Measurements from ENCODE around the gene NOVA1.

Gene NOVA1

DNA sequence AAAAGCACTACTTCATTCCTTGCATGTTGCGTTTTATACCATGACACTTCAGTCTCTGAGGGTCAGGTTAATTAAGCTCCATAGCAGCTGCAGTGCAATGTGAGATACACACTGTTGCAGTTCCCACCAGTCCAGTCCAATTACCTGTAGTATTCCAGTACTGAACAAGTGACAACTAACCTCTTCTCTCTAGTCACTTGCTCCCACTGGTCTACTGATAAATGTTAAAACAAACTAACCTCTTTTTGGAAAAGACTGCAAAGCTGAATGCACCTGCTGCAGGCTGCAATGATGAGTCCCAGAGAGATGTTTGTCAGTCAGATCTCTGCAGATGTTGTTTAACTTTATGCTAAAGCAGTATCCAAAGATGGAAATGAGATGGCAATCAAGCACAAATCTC is 7.9 kb downstream of the NOVA1 start:
- no peaks in the 10 kb centered on the region for H3K36me3 ChIP-seq (ENCODE audit: insufficient read depth, low read length)
- H3K27ac ChIP-seq (ENCODE audit: low read depth, low read length): no peak overlapping the region
- no peaks in the 10 kb centered on the region for H3K9me3 ChIP-seq (ENCODE audit: low read length)
- H3K27me3 ChIP-seq (ENCODE audit: control insufficient read depth in 1 of 2, insufficient read depth in 2 of 2, low read length in 2 of 2): no peaks in the 10 kb centered on the region
- peaks cover 16% of the 10 kb centered on the region for H3K4me1 ChIP-seq (ENCODE audit: insufficient read depth, low read length)
- H3K4me3 ChIP-seq (ENCODE audit: low read depth in 1 of 2, low read length in 2 of 2): no peak overlapping the region
- no peak overlapping the region for H3K9ac ChIP-seq (ENCODE audit: low read length)

DNA sequence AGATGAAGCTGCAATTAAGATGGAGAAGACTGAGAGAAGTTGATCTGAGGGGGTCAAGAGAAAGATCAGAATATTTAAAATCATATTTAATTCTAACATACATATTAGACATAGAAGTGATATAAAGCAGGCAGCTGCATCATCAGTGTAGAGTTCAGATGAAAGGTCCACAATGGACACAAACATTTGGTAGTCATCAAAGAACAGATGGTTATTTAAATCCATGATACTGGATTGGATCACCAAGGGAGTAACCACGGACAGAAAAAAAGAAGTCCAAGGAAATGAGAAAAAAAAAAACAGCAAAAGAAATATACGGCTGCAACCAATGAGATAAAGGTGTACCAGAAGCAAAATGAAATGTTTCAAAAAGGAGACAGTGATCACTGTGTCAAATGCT is 20.1 kb downstream of the NOVA1 start:
- H3K9ac ChIP-seq (ENCODE audit: low read length): no peak overlapping the region
- no peak overlapping the region for H3K27ac ChIP-seq (ENCODE audit: low read depth, low read length)
- H3K4me3 ChIP-seq (ENCODE audit: low read depth in 1 of 2, low read length in 2 of 2): no peak overlapping the region

DNA sequence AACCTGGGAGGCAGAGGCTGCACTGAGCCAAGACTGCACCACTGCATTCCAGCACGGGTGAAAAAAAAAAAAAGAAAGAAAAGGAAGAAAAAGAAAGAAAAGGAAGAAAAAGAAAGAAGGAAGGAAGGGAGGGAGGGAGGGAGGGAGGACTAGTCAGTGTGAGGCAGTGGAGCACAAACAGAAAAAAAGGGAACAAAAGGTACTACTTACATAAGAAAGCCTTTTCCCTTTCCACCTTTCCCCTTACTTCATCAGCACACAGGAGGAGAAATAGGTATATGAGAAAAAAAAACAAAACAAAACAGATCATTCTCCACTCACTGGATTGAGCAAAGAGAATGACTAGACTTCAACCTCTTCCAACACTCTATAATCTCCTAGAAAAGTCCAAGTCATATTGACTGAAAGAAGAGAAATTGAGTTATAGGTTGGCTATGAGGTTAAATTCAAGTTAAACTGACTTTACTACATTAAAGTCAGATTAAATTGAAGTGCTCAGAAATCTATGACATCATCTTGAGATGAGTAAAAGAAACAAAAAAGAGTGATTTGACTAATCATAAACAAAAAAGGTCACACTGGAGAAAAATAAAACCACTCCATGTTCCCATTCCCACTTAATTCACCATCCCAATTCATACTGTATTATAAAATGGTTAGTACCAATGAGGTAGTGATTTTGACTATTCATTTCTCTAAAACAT is 43.6 kb downstream of the NOVA1 start:
- H3K9ac ChIP-seq (ENCODE audit: low read length): no peak overlapping the region
- H3K27me3 ChIP-seq (ENCODE audit: control insufficient read depth in 1 of 2, insufficient read depth in 2 of 2, low read length in 2 of 2): no peaks in the 10 kb centered on the region
- H3K36me3 ChIP-seq (ENCODE audit: insufficient read depth, low read length): no peaks in the 10 kb centered on the region
- H3K27ac ChIP-seq (ENCODE audit: low read depth, low read length): no peak overlapping the region
- H3K4me1 ChIP-seq (ENCODE audit: insufficient read depth, low read length): no peaks in the 10 kb centered on the region
- H3K9me3 ChIP-seq (ENCODE audit: low read length): no peaks in the 10 kb centered on the region
- H3K4me3 ChIP-seq (ENCODE audit: low read depth in 1 of 2, low read length in 2 of 2): no peak overlapping the region

More for the DNA sequence above, 20.1 kb downstream of the NOVA1 start:
- H3K36me3 ChIP-seq (ENCODE audit: insufficient read depth, low read length): no peaks in the 10 kb centered on the region
- no peaks in the 10 kb centered on the region for H3K9me3 ChIP-seq (ENCODE audit: low read length)
- H3K4me1 ChIP-seq (ENCODE audit: insufficient read depth, low read length): no peaks in the 10 kb centered on the region
- H3K27me3 ChIP-seq (ENCODE audit: control insufficient read depth in 1 of 2, insufficient read depth in 2 of 2, low read length in 2 of 2): no peaks in the 10 kb centered on the region

DNA sequence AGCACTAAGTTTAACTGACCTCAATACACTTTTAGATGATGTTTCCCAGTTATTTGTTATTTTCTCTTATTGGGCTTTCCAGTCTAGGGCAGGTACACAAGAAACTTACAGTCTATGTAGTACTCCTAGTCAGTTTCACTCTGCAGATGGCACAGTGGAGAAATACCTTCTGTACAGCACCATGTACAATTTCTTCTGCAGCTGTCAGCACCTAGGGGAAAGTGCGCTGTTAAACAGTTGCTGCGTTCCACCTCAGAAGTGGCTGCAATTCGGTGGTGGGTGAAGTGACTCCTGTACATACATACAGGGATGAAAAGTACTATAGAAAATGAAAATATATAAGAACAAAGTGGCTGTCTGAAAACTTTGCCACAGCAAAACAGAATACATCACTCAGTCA is 48.3 kb downstream of the NOVA1 start:
- no peaks in the 10 kb centered on the region for H3K9me3 ChIP-seq (ENCODE audit: low read length)
- H3K4me3 ChIP-seq (ENCODE audit: low read depth in 1 of 2, low read length in 2 of 2): no peak overlapping the region
- H3K27ac ChIP-seq (ENCODE audit: low read depth, low read length): no peak overlapping the region
- no peaks in the 10 kb centered on the region for H3K36me3 ChIP-seq (ENCODE audit: insufficient read depth, low read length)
- H3K9ac ChIP-seq (ENCODE audit: low read length): no peak overlapping the region
- H3K27me3 ChIP-seq (ENCODE audit: control insufficient read depth in 1 of 2, insufficient read depth in 2 of 2, low read length in 2 of 2): no peaks in the 10 kb centered on the region
- H3K4me1 ChIP-seq (ENCODE audit: insufficient read depth, low read length): no peaks in the 10 kb centered on the region

DNA sequence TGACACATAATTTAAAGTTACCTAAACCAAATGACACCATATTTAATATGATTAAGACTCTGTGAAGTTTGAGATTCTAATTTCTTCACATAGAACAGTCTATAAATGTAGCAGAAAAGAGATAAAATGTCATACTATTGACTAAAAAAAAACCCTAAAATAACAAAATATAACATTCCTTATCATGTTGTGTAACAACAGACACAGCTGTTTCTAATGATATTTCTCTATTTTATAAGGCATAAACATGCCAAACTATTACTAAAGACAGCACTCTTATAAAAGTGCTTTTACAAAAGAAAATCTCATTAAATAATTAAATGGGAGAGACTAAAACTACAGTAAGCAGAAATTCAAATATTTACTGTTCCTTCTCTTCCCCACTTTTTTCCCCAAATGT is 49.4 kb downstream of the NOVA1 start:
- Histone ChIP-seq H3K4me3 (ENCODE audit: low read depth in 1 of 2, low read length in 2 of 2) (no peak overlapping the region), H3K27ac (ENCODE audit: low read depth, low read length) (no peak overlapping the region), H3K36me3 (ENCODE audit: insufficient read depth, low read length) (no peaks in the 10 kb centered on the region), H3K27me3 (ENCODE audit: control insufficient read depth in 1 of 2, insufficient read depth in 2 of 2, low read length in 2 of 2) (no peaks in the 10 kb centered on the region), H3K4me1 (ENCODE audit: insufficient read depth, low read length) (no peaks in the 10 kb centered on the region), H3K9ac (ENCODE audit: low read length) (no peak overlapping the region), H3K9me3 (ENCODE audit: low read length) (no peaks in the 10 kb centered on the region)

DNA sequence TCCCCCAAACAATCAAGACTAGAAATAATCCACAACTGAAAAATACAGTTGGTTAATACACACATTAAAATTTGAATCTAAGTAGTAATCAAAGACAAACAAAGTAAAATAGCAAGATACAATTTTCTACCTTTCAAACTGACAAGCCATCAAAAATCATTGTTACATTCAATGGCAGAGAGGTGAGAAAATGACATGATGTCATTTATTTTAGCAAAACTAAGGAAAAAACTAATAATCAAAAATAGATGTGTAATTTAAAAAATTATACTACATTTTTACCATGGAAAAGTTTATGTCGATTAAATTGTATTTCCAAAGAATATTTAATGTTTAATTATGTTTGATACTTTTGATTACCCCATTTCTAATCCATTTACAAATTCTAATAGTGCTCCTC is 59.7 kb downstream of the NOVA1 start:
- Histone ChIP-seq H3K36me3 (ENCODE audit: insufficient read depth, low read length) (no peaks in the 10 kb centered on the region), H3K27ac (ENCODE audit: low read depth, low read length) (no peak overlapping the region), H3K9me3 (ENCODE audit: low read length) (no peaks in the 10 kb centered on the region), H3K4me1 (ENCODE audit: insufficient read depth, low read length) (no peaks in the 10 kb centered on the region), H3K4me3 (ENCODE audit: low read depth in 1 of 2, low read length in 2 of 2) (no peak overlapping the region), H3K27me3 (ENCODE audit: control insufficient read depth in 1 of 2, insufficient read depth in 2 of 2, low read length in 2 of 2) (no peaks in the 10 kb centered on the region), H3K9ac (ENCODE audit: low read length) (no peak overlapping the region)

DNA sequence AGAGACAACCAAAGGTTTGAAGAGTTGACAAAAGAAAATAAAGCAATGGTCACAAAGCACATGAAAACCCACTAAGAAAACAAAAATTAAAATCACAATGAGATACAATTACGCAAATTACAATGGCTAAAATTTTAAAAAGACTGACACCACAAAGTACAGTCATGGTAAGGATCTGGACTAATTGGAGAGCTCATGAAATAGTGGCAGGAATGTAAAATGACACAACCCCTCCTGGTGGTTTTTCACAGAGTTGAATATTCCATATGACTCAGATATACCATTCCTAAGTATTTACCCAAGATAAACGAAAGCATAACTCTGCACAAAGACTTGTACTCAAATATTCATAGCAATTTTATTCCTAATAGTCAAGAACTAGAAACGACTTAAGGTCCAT is 65.9 kb downstream of the NOVA1 start:
- Histone ChIP-seq H3K4me3 (ENCODE audit: low read depth in 1 of 2, low read length in 2 of 2) (no peak overlapping the region), H3K4me1 (ENCODE audit: insufficient read depth, low read length) (peaks cover 22% of the 10 kb centered on the region), H3K27ac (ENCODE audit: low read depth, low read length) (no peak overlapping the region), H3K36me3 (ENCODE audit: insufficient read depth, low read length) (no peaks in the 10 kb centered on the region), H3K9ac (ENCODE audit: low read length) (no peak overlapping the region), H3K9me3 (ENCODE audit: low read length) (no peaks in the 10 kb centered on the region), H3K27me3 (ENCODE audit: control insufficient read depth in 1 of 2, insufficient read depth in 2 of 2, low read length in 2 of 2) (no peaks in the 10 kb centered on the region)

DNA sequence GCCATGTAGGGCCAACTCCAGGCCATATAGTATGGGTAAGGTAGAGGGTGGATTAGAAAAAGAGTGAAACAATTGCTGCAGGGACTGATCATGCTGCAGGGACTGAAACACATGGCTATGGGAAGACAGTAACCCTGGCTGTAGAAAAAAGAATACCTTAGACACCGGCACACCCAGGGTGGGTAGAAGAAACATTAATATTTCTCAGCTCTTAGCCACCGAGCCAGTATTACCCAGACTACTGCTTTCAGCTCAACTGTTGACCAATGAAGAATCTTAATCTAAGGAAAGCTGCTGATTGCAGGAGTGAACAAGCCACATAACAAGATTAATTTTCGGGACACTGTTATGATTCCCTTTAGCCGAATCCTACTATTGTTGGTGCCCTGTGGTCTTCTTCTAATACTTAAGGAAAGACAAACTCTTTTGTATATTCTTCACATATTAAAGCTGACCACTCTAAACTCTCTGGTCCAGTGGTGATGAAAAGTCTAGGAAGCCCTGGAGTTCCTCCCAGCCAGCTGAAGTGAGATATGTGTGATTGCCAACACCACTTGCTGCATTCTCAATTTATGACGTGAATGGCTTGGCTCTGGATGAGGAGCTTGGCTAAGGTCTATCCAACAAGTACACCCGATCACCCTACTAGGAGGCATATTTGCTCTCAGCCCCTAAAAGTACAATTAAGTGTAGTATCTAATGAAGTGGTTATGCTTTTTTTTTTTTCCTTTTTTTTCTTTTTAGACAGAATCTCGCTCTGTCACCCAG is 69.2 kb downstream of the NOVA1 start:
- Histone ChIP-seq H3K36me3 (ENCODE audit: insufficient read depth, low read length) (no peaks in the 10 kb centered on the region), H3K27ac (ENCODE audit: low read depth, low read length) (peak overlapping the region; percentile 73), H3K4me3 (ENCODE audit: low read depth in 1 of 2, low read length in 2 of 2) (peak overlapping the region in 1 of 2 donors; percentile 13), H3K27me3 (ENCODE audit: control insufficient read depth in 1 of 2, insufficient read depth in 2 of 2, low read length in 2 of 2) (no peaks in the 10 kb centered on the region), H3K9ac (ENCODE audit: low read length) (no peak overlapping the region), H3K4me1 (ENCODE audit: insufficient read depth, low read length) (peaks cover 44% of the 10 kb centered on the region), H3K9me3 (ENCODE audit: low read length) (no peaks in the 10 kb centered on the region)

DNA sequence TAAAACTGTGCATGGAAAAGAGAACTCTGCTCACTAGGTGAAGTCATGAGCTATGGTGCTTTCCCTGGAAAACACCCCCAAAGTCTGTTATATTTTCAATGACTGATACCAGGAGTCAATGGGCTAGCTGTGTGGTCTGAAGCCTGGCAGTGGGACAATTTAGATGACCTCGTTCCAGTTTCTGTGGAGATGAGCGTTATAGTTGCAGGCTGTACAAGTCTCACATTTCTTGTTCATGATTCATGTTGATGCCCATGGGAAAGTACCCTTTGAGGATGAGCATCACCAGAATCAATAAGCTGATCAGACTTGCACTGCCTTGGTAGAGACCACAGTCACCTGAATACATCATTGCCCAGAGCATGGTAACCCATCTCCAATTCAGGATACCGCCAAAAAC is 70.7 kb downstream of the NOVA1 start:
- Histone ChIP-seq H3K9me3 (ENCODE audit: low read length) (no peaks in the 10 kb centered on the region), H3K4me3 (ENCODE audit: low read depth in 1 of 2, low read length in 2 of 2) (no peak overlapping the region), H3K36me3 (ENCODE audit: insufficient read depth, low read length) (no peaks in the 10 kb centered on the region), H3K27me3 (ENCODE audit: control insufficient read depth in 1 of 2, insufficient read depth in 2 of 2, low read length in 2 of 2) (no peaks in the 10 kb centered on the region), H3K27ac (ENCODE audit: low read depth, low read length) (no peak overlapping the region), H3K9ac (ENCODE audit: low read length) (no peak overlapping the region), H3K4me1 (ENCODE audit: insufficient read depth, low read length) (peaks cover 49% of the 10 kb centered on the region)

DNA sequence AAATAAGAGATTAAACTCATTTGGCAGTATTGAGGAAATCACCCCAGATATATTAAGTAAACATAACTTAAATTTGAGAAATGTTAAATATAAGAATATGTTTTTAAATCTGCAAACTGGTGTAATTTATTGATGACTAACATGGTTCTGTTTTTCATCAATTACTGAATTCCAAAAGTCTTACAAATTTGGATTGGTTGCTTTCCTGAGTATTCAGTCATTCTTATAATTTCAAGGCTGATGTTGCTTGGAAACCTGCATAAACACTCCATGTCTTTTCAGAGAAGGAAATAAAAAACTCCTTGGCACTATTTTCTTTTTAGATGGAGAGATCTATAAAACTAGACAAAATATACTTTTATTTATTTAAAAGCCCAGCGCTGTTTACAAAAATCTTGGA is 71.7 kb downstream of the NOVA1 start:
- no peaks in the 10 kb centered on the region for H3K9me3 ChIP-seq (ENCODE audit: low read length)
- peak overlapping the region; percentile 30 for H3K27ac ChIP-seq (ENCODE audit: low read depth, low read length)
- no peak overlapping the region for H3K4me3 ChIP-seq (ENCODE audit: low read depth in 1 of 2, low read length in 2 of 2)
- H3K9ac ChIP-seq (ENCODE audit: low read length): no peak overlapping the region
- no peaks in the 10 kb centered on the region for H3K27me3 ChIP-seq (ENCODE audit: control insufficient read depth in 1 of 2, insufficient read depth in 2 of 2, low read length in 2 of 2)
- no peaks in the 10 kb centered on the region for H3K36me3 ChIP-seq (ENCODE audit: insufficient read depth, low read length)
- H3K4me1 ChIP-seq (ENCODE audit: insufficient read depth, low read length): peaks cover 49% of the 10 kb centered on the region

DNA sequence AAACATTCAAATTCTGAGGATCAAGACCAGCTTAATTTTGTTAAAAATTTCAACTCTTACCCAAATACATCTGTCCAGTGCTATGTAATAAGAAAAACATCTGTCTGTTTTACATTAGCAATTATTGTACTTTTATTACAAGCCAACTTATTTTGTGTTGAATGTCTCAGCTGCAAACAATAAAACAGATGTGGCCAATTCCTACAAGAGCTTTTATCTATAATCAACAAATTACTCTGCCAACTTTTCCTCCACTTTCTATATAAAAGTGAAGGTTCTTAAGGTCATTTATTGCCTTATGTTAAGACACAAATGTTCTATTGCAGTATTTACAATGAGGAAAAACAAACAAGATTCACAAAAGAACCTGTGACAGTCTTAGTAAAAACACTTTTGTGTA is 72.7 kb downstream of the NOVA1 start:
- Histone ChIP-seq H3K4me1 (ENCODE audit: insufficient read depth, low read length) (peaks cover 49% of the 10 kb centered on the region), H3K27me3 (ENCODE audit: control insufficient read depth in 1 of 2, insufficient read depth in 2 of 2, low read length in 2 of 2) (no peaks in the 10 kb centered on the region), H3K9ac (ENCODE audit: low read length) (no peak overlapping the region), H3K36me3 (ENCODE audit: insufficient read depth, low read length) (no peaks in the 10 kb centered on the region), H3K9me3 (ENCODE audit: low read length) (no peaks in the 10 kb centered on the region), H3K4me3 (ENCODE audit: low read depth in 1 of 2, low read length in 2 of 2) (no peak overlapping the region), H3K27ac (ENCODE audit: low read depth, low read length) (peak overlapping the region; percentile 32)

DNA sequence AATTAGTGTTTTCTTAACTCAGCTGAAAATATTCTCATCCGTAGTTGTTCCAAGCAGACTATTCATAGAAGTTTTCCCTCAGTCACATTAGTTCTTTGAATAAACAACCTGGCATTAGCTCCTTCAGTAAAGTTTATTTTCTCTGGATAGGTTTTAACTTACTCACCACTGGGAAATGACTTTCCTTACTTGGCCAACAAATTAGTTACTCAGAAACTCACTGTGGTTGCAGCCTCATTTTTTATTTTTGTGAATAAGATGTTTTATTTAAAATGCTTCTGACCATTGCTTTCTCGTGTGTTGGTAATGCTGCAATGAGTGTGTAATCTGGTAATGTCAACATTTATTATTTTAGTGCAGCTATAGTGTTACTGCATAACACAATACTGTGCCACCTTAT is 74.9 kb downstream of the NOVA1 start:
- peak overlapping the region; percentile 16 for H3K27ac ChIP-seq (ENCODE audit: low read depth, low read length)
- H3K27me3 ChIP-seq (ENCODE audit: control insufficient read depth in 1 of 2, insufficient read depth in 2 of 2, low read length in 2 of 2): no peaks in the 10 kb centered on the region

More for the DNA sequence above, 74.9 kb downstream of the NOVA1 start:
- no peak overlapping the region for H3K9ac ChIP-seq (ENCODE audit: low read length)
- no peak overlapping the region for H3K4me3 ChIP-seq (ENCODE audit: low read depth in 1 of 2, low read length in 2 of 2)
- no peaks in the 10 kb centered on the region for H3K36me3 ChIP-seq (ENCODE audit: insufficient read depth, low read length)
- H3K4me1 ChIP-seq (ENCODE audit: insufficient read depth, low read length): peaks cover 36% of the 10 kb centered on the region
- H3K9me3 ChIP-seq (ENCODE audit: low read length): no peaks in the 10 kb centered on the region

Measured in muscle layer of colon (tissue), 2 donors.